HG03571 (cell line): Measurements from ENCODE around the gene HDHD3.
"Not testable (repeated sequence)": the region's sequence is repeated elsewhere in the genome, so short reads cannot be mapped to it uniquely, and the experiment has no call there.

Experiments used
- ATAC-seq: cut with Tn5 transposase; IDR thresholded peaks from one replicate; pipeline ENCODE4 v1.9.1; 2021; ENCODE audit not compliant: unreplicated experiment

The HDHD3 gene

DNA sequence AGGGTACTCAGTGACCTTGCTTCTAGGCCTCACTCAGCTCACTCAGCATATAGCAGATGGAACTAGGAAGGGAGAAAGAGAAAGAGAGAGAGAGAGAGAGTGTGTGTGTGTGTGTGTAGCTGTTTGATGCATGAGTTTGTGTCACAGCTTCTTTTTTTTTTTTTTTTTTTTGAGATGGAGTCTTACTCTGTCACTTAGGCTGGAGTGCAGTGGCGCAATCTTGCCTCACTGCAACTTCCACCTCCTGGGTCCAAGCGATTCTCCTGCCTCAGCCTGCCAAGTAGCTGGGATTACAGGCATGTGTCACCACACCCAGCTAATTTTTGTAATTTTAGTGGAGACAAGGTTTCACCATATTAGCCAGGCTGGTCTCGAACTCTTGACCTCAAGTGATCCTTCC is 11.1 kb downstream of the HDHD3 start:
- ATAC-seq = not testable (repeated sequence)

- no peak for ATAC-seq
Observed at GRCh38 chr9:113364951-113365350, 11.8 kb downstream of the HDHD3 start.

DNA sequence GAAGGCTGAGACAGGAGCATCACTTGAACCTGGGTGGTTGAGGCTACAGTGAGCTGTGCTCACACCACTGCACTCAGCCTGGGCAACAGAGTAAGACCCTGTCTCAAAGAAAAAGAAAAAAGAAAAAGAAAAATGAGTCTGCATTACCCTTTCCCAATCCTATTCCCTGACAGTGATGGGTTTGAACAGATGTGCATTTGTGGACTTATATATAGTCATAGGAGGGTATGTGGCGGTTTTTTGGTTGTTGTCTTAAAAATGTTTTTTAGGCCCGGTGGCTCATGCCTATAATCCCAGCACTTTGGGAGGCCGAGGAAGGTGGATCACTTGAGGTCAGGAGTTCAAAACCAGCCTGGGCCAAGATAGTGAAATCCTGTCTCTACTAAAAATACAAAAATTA is 13.4 kb downstream of the HDHD3 start:
- ATAC-seq = no peak

DNA sequence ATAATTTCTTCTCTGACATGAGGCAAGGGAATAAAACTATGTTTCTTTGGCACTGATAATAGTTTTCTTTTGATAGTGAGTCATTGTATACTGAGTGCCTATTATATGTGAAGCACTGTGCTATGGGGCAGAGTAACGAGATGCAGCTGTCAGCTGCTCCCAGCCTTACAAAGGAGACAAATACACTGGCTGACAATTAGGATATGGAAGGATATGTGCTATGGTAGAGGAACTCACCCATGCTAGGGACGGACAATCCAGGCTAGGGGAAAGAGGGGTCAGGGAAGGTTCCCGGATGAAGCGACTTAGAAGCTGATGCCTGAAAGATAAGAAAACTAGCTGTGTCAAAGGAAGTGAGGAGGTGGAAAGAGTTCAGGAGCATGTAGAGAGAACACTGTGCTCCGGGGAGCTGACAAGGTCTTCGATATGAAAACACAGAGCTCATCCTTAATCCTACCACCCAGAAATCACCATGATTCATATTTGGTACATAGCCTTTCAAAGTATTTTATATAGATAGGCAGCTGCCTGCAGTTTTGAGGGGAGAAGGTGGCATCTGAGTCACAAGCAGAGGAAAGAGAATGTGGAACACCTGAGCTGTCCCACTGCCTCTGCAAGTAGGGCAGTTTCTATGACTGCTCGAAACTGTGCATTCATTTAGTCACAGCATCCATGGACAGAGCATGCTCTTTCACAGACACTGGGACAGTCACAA is 15.3 kb downstream of the HDHD3 start:
- no peak for ATAC-seq

GRCh38 chr9:113360242-113360842 is 16.4 kb downstream of the HDHD3 start:
- ATAC-seq = no peak

DNA sequence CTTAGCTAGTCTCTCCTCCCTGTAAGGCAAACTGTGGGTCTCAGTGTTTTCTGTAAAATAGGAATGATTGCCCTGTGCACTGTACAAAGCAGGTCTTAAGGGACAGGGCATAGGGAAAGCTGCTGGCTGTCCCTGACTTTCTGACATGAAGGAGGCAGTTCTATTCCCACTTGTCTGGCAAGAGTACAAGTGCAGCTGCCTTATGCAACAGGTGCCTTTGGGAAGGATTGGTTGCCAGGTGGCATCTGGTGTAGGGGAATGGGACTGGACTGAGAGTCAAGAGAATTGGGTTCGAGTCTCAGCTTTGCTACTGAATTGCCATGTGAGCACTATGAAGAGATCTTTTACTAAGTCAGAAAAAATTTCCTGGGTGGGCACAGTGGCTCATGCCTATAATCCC is 17.4 kb downstream of the HDHD3 start:
- ATAC-seq = no peak

DNA sequence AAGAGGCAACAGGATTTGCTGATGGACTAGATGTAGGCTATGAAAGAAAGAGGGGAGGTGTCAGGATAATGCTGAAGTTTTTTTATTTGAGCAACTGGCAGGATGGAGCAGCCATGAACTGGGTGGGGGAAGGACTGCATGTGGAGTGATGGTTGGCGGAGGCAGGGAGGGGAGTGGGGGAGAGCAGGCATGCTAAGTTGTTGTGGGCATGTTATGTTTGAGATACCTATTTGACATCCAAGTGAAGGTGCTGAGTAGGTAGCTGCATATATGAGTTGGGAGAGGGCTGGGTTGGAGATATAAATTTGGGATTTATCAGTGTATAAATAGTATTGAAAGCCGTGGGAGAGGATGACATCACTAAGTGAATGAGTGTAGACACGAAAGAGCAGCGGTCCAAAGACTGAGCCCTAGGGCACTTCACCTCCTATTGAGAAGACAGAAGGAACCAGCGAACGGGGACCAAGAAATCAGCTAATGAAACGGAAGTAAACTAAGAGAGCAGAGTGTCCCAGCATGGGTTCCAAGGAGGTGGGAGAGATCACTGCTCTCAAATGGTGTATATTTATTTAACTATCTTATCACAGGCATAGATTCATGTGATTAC is 20.0 kb downstream of the HDHD3 start:
- no peak for ATAC-seq

DNA sequence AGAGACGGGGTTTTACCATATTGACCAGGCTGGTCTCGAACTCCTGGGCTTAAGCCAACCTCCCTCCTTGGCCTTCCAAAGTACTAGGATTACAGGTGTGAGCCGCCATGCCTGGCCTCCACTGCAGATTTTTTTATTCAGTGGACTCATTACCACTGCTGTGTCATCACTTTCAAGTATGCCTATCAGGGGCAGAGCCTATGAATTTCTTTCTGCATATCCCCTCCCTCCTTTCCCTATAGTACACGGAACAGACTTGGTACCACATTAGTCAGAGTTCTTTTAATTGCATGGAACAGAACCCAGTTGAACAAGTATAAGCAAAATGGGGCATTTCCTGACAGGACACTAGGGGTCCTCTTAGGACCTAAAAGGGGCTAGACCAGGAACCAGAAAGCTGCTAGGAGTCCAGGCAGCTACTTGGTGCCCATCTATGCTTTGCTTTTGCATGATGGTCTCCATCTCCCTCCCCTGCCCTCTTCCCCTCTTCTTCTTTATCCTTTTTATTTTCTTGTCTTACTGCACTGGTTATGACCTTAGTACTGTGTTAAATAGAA is 21.7 kb downstream of the HDHD3 start:
- ATAC-seq = no peak

GRCh38 chr9:113352411-113352810 is 24.4 kb downstream of the HDHD3 start:
- no peak for ATAC-seq

GRCh38 chr9:113352006-113352405 is 24.8 kb downstream of the HDHD3 start:
- ATAC-seq = no peak

DNA sequence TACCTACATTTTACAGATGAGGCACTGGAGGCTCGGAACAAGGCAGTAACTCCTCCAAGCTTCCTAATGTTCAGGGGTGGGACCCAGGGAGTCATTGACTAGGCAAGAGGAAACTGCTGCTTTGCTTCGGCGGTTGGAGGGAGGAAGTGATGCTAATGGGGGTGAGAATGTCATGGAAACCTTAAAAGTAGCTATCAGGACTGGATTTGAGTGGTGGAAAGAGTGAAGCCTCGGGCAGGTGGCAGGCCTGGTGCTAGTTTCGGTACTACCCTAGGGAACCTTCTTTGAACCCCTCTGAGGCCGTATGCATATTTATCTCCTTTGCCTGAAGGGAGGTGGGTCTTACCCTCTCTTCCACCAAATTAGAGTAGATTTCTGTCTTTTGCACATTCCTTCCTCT is 25.8 kb downstream of the HDHD3 start:
- no peak for ATAC-seq

- no peak for ATAC-seq
Observed at GRCh38 chr9:113350107-113350661, 26.6 kb downstream of the HDHD3 start.

GRCh38 chr9:113349445-113350094 is 27.2 kb downstream of the HDHD3 start, which contains the start of gene BSPRY:
BSPRY (plus strand) TSS chr9:113349541; CDS start chr9:113349580, 39 bp downstream.
- no peak for ATAC-seq

- ATAC-seq = no peak
Observed at GRCh38 chr9:113349066-113349444, 27.7 kb downstream of the HDHD3 start.

- no peak for ATAC-seq
Observed at GRCh38 chr9:113348437-113348836, 28.3 kb downstream of the HDHD3 start.

GRCh38 chr9:113345671-113346070 is 31.1 kb downstream of the HDHD3 start:
- ATAC-seq = no peak

DNA sequence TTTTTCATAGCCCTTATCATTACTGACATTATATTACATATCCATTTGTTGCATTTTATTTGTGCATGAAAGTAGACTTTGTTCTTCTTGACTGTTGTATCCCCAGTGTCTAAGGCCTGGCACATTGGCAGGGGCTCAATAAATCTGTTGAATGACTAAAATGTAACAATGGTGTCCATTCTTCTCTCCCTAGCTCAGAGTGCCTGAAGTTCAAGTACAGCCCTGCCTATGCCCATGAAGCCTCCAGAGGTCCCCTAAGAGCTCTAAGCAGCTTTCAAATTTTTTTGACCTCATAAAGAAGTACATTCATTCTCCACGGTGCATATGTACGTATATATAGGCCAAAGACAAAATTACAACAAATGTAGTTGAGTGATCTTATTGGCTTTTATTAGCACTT is 31.6 kb downstream of the HDHD3 start:
- no peak for ATAC-seq

DNA sequence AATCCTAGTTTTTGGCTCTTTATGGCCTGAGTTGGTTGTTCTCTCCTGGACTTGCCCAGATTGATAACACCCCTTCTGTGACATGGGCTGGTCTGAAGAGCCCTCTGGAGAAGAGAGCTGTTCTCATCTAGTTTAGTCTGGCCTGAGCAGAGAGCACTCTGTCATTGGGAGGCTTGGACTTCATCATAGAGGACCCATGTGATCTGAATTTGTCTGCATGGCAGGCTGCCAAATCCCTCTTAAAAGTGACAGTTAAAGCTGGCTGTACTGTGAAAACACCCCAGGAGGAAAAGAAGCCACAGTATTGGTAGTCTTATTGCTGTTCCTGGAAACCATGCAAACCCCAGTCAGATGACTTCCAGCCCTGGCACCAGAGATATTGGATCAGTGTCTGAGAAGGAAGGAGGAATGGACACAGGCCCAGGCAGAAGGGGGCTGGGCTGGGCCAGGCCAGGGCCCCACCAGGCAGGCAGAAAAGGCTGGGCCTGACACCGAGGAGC is 33.0 kb downstream of the HDHD3 start:
- no peak for ATAC-seq

GRCh38 chr9:113341712-113342410 is 34.9 kb downstream of the HDHD3 start:
- no peak for ATAC-seq

DNA sequence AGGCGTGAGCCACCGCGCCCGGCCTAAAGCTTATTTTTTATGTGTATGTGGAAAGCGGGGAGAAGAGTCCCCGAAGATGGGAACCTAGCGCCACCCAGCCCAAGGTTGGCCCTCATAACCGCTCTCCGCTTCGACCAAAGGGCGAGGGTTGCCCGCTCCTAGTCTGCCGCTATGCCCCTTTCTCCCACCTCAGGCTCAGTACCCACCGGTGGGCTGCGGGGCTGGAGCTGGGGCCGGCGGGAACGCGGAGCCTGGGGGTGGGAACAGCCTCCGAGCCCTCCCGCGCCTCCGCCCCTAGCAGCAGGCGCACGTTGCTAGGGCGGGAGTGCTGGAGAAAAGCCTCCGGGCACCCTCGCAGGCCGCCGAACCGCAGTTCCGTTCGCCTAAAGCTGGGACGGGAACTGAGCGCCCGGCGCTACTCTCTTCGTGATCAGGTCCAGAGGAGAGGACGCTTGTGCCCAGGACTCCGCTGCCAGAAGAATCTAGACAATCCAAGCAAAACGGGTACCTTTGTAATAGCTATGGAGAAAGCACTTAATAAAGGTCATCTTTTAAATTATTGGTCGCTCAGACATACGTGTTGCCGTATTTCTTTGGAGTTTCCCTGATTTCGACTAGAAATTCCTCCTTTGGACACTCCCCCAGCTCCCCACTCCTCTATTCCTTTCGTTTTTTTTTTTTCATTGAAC is 36.6 kb downstream of the HDHD3 start, which contains the start of gene WDR31:
WDR31 (minus strand) TSS at position 265 of the 689 bp plus-strand sequence. CDS start 8,253 bp downstream, outside the sequence.
- peak; percentile 98 for ATAC-seq
